ENCODE data around the gene CYP39A1. TPM values are rescaled to one million over a fixed set of nuclear protein-coding genes. Genes with fewer than 3 reads are reported as not detected.
"Not testable (repeated sequence)": the region's sequence is repeated elsewhere in the genome, so short reads cannot be mapped to it uniquely, and the experiment has no call there.

Gene CYP39A1
- total RNA-seq, 1 experiment from 2014 or later = not detected

- Histone ChIP-seq H3K36me3 (ENCODE audit: control insufficient read depth, insufficient read depth, low read length) (no peaks in the 10 kb centered on the region), H3K4me1 (peaks cover 7% of the 10 kb centered on the region; the same call in 1 of the 2 replicates), H3K27me3 (replicated peaks; ENCODE audit: control insufficient read depth, insufficient read depth, low read length) (no peaks in the 10 kb centered on the region), H3K4me3 (ENCODE audit: low read depth, low read length) (peak overlapping the region; percentile 78), H3K9me3 (no peaks in the 10 kb centered on the region)
- no peak overlapping the region for H3K27ac Mint-ChIP-seq (ENCODE audit: unreplicated experiment)
- DNase-seq = no peak
- intact Hi-C loops (cut with micrococcal nuclease; ENCODE audit: unreplicated experiment) = loop anchor here (5.0 kb wide), 1 partner anchor 130 kb away; no protein-coding TSS in a partner anchor
- H3K27me3 Mint-ChIP-seq (ENCODE audit: insufficient read depth, unreplicated experiment) = peaks cover 17% of the 10 kb centered on the region
- POLR2A ChIA-PET = no interaction called here
- TF ChIP-seq, protein P1, sequence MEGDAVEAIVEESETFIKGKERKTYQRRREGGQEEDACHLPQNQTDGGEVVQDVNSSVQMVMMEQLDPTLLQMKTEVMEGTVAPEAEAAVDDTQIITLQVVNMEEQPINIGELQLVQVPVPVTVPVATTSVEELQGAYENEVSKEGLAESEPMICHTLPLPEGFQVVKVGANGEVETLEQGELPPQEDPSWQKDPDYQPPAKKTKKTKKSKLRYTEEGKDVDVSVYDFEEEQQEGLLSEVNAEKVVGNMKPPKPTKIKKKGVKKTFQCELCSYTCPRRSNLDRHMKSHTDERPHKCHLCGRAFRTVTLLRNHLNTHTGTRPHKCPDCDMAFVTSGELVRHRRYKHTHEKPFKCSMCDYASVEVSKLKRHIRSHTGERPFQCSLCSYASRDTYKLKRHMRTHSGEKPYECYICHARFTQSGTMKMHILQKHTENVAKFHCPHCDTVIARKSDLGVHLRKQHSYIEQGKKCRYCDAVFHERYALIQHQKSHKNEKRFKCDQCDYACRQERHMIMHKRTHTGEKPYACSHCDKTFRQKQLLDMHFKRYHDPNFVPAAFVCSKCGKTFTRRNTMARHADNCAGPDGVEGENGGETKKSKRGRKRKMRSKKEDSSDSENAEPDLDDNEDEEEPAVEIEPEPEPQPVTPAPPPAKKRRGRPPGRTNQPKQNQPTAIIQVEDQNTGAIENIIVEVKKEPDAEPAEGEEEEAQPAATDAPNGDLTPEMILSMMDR (IDR thresholded peaks at IDR 0.05; ENCODE audit: insufficient read depth in 1 of 2, low read depth in 1 of 2, low read length in 1 of 2, severe bottlenecking in 1 of 2, unreplicated experiment in 1 of 2) = no peak
- peak overlapping the region; percentile 88 for H3K4me3 Mint-ChIP-seq (ENCODE audit: unreplicated experiment)
- BruUV-seq (replicated peaks) = no TSS peak
- H3K9me3 Mint-ChIP-seq (ENCODE audit: unreplicated experiment) = no peaks in the 10 kb centered on the region
- CTCF ChIA-PET = no interaction called here
- peaks cover 5% of the 10 kb centered on the region for H3K4me1 Mint-ChIP-seq (ENCODE audit: low read depth, unreplicated experiment)
- no peaks in the 10 kb centered on the region for H3K36me3 Mint-ChIP-seq (ENCODE audit: insufficient read depth, unreplicated experiment)
These were observed 802 bp downstream of the CYP39A1 start for GRCh38 chr6:46651816-46652215.

- BruUV-seq (replicated peaks) = no TSS peak
- intact Hi-C loops (cut with micrococcal nuclease; ENCODE audit: unreplicated experiment) = loop anchor here (5.0 kb wide), 1 partner anchor 131 kb away; no protein-coding TSS in a partner anchor
- ChIA-PET POLR2A (no interaction called here), CTCF (no interaction called here)
- no peak for DNase-seq
- Mint-ChIP-seq H3K4me3 (ENCODE audit: unreplicated experiment) (no peak overlapping the region), H3K9me3 (ENCODE audit: unreplicated experiment) (no peaks in the 10 kb centered on the region), H3K36me3 (ENCODE audit: insufficient read depth, unreplicated experiment) (no peaks in the 10 kb centered on the region), H3K27me3 (ENCODE audit: insufficient read depth, unreplicated experiment) (peaks cover 17% of the 10 kb centered on the region), H3K4me1 (ENCODE audit: low read depth, unreplicated experiment) (peaks cover 5% of the 10 kb centered on the region), H3K27ac (ENCODE audit: unreplicated experiment) (no peak overlapping the region)
- Histone ChIP-seq H3K27me3 (replicated peaks; ENCODE audit: control insufficient read depth, insufficient read depth, low read length) (no peaks in the 10 kb centered on the region), H3K4me3 (ENCODE audit: low read depth, low read length) (no peak overlapping the region), H3K4me1 (peaks cover 7% of the 10 kb centered on the region; the same call in 1 of the 2 replicates), H3K9me3 (no peaks in the 10 kb centered on the region), H3K36me3 (ENCODE audit: control insufficient read depth, insufficient read depth, low read length) (no peaks in the 10 kb centered on the region)
- TF ChIP-seq, protein P1 (IDR thresholded peaks at IDR 0.05; ENCODE audit: insufficient read depth in 1 of 2, low read depth in 1 of 2, low read length in 1 of 2, severe bottlenecking in 1 of 2, unreplicated experiment in 1 of 2) = no peak
These were observed 1.6 kb downstream of the CYP39A1 start for GRCh38 chr6:46651006-46651405.

DNA sequence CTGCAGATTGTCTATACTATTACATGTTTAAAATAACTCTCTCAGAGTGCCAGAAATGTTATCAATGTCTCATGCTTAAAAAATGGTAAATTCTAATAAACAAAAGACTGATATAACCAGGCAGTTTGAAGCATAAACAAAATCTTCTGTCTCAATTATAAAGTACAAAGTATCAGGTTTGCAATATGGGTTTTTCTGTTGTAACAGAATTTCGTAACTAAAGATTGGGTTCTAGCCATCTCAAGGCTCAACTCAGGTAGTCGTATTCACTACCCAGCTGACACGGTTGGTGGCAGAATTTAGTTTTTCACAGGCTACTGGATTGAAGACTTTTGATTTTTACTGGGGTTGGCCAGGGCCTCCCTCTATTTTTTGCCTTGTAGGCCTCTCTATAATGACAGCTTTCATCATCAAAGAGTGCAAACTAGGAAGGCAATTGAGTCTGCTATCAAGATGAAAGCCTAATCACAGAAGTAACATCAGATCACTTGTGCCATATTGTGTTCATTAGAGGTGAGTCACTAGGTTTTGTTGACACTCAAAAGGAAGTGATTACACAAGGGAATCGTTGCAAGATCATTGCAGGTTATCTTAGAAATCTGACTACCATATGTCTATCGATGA, 3.6 kb downstream of the CYP39A1 start:
- Mint-ChIP-seq H3K9me3 (ENCODE audit: unreplicated experiment) (no peaks in the 10 kb centered on the region), H3K4me3 (ENCODE audit: unreplicated experiment) (no peak overlapping the region), H3K4me1 (ENCODE audit: low read depth, unreplicated experiment) (peaks cover 5% of the 10 kb centered on the region), H3K27me3 (ENCODE audit: insufficient read depth, unreplicated experiment) (peaks cover 10% of the 10 kb centered on the region), H3K36me3 (ENCODE audit: insufficient read depth, unreplicated experiment) (no peaks in the 10 kb centered on the region), H3K27ac (ENCODE audit: unreplicated experiment) (no peak overlapping the region)
- Histone ChIP-seq H3K4me1 (peaks cover 7% of the 10 kb centered on the region; the same call in 1 of the 2 replicates), H3K36me3 (ENCODE audit: control insufficient read depth, insufficient read depth, low read length) (no peaks in the 10 kb centered on the region), H3K27me3 (replicated peaks; ENCODE audit: control insufficient read depth, insufficient read depth, low read length) (no peaks in the 10 kb centered on the region), H3K4me3 (ENCODE audit: low read depth, low read length) (no peak overlapping the region), H3K9me3 (no peaks in the 10 kb centered on the region)
- ChIA-PET CTCF (no interaction called here), POLR2A (no interaction called here)
- DNase-seq = peak in 1 of 2 experiments; percentile 1
- intact Hi-C loops (cut with micrococcal nuclease; ENCODE audit: unreplicated experiment) = no loop called here
- TF ChIP-seq, protein P1 (IDR thresholded peaks at IDR 0.05; ENCODE audit: insufficient read depth in 1 of 2, low read depth in 1 of 2, low read length in 1 of 2, severe bottlenecking in 1 of 2, unreplicated experiment in 1 of 2) = no peak
- no TSS peak for BruUV-seq (replicated peaks)

DNA sequence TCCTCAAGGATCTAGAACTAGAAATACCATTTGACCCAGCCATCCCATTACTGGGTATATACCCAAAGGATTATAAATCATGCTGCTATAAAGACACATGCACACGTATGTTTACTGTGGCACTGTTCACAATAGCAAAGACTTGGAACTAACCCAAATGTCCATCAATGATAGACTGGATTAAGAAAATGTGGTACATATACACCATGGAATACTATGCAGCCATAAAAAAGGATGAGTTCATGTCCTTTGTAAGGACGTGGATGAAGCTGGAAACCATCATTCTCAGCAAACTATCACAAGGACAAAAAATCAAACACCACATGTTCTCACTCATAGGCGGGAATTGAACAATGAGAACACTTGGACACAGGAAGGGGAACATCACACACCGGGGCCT, 4.5 kb downstream of the CYP39A1 start:
- CTCF ChIA-PET; H3K9me3 ChIP-seq; H3K27me3 Mint-ChIP-seq (ENCODE audit: insufficient read depth, unreplicated experiment); H3K27me3 ChIP-seq (replicated peaks; ENCODE audit: control insufficient read depth, insufficient read depth, low read length); H3K36me3 ChIP-seq (ENCODE audit: control insufficient read depth, insufficient read depth, low read length); DNase-seq; H3K27ac Mint-ChIP-seq (ENCODE audit: unreplicated experiment); H3K4me3 Mint-ChIP-seq (ENCODE audit: unreplicated experiment); H3K4me1 ChIP-seq; POLR2A ChIA-PET; H3K4me3 ChIP-seq (ENCODE audit: low read depth, low read length); BruUV-seq (replicated peaks); H3K9me3 Mint-ChIP-seq (ENCODE audit: unreplicated experiment); H3K36me3 Mint-ChIP-seq (ENCODE audit: insufficient read depth, unreplicated experiment); H3K4me1 Mint-ChIP-seq (ENCODE audit: low read depth, unreplicated experiment); intact Hi-C loops (cut with micrococcal nuclease; ENCODE audit: unreplicated experiment): not testable (repeated sequence)
